SJSA1 (cell line): ENCODE data around the gene ANKRD7. TPM values are rescaled to one million over a fixed set of nuclear protein-coding genes. Genes with fewer than 3 reads are reported as not detected.

Source experiments
- DNase-seq, 2 experiments: peaks; one replicate each; pipeline ENCODE4 v3.0.0-alpha.2; 2015 to 2020; ENCODE audit warnings: low spot score in 2 of 2, low read depth in 1 of 2
- H3K27ac ChIP-seq: fragments of 250-450 bp; sonication (Bioruptor Pico); 2 replicates; pipeline ENCODE4 v1.5.1; 2020; ENCODE audit warnings: mild to moderate bottlenecking, moderate library complexity
- H3K27me3 ChIP-seq: fragments of 250-450 bp; sonication (Bioruptor Pico); replicated peaks from 2 replicates; pipeline ENCODE4 v1.5.1; 2020; ENCODE audit warnings: mild to moderate bottlenecking, moderate library complexity
- H3K36me3 ChIP-seq: fragments of 250-450 bp; sonication (Bioruptor Pico); 2 replicates; pipeline ENCODE4 v1.5.1; 2020; ENCODE audit warnings: mild to moderate bottlenecking
- H3K4me1 ChIP-seq: fragments of 250-450 bp; sonication (Bioruptor Pico); replicated peaks from 2 replicates; pipeline ENCODE4 v1.6.1; 2021; ENCODE audit warnings: mild to moderate bottlenecking
- H3K4me3 ChIP-seq: fragments of 250-450 bp; sonication (Bioruptor Pico); 2 replicates; pipeline ENCODE4 v1.5.1; 2020; ENCODE audit warnings: mild to moderate bottlenecking
- H3K9me3 ChIP-seq: fragments of 250-450 bp; sonication (Bioruptor Pico); replicated peaks from 2 replicates; pipeline ENCODE4 v1.5.1; 2020; ENCODE audit warnings: mild to moderate bottlenecking
- total RNA-seq: library from RNA; depleted of rRNA; stranded (reverse); fragments of >200 nt; shearing (Covaris generic); gene quantifications from 2 replicates; pipeline ENCODE4 v1.2.3, GENCODE V29; 2014; rRNA removed

Gene ANKRD7
- total RNA-seq: 0.55 TPM in 1 of 2 replicates, not detected in the other

- Histone ChIP-seq H3K9me3 (no peaks in the 10 kb centered on the region), H3K4me1 (no peaks in the 10 kb centered on the region), H3K27me3 (no peaks in the 10 kb centered on the region), H3K4me3 (no peak within 1 kb of the TSS), H3K27ac (no peak within 1 kb of the TSS), H3K36me3 (no peaks in the 10 kb centered on the region)
- no peak for DNase-seq
Observed at GRCh38 chr7:118224521-118224920, at the start of gene ANKRD7. Gene ANKRD7 (plus strand): TSS chr7:118224704. CDS start chr7:118224831, 127 bp downstream.

- Histone ChIP-seq H3K4me1 (no peaks in the 10 kb centered on the region), H3K27ac (no peak overlapping the region), H3K9me3 (no peaks in the 10 kb centered on the region), H3K36me3 (no peaks in the 10 kb centered on the region), H3K27me3 (no peaks in the 10 kb centered on the region), H3K4me3 (no peak overlapping the region)
- no peak for DNase-seq
Observed at GRCh38 chr7:118175740-118176139, 48.8 kb upstream of the ANKRD7 start.

- H3K27ac ChIP-seq: no peak overlapping the region
- no peak for DNase-seq
- H3K4me3 ChIP-seq: no peak overlapping the region
- peaks cover 2% of the 10 kb centered on the region; the same call in 1 of the 2 replicates for H3K36me3 ChIP-seq
- no peaks in the 10 kb centered on the region for H3K9me3 ChIP-seq
- H3K4me1 ChIP-seq: peaks cover 4% of the 10 kb centered on the region; the same call in 1 of the 2 replicates
- H3K27me3 ChIP-seq: no peaks in the 10 kb centered on the region
Observed at GRCh38 chr7:118179191-118179590, 45.3 kb upstream of the ANKRD7 start.

- Histone ChIP-seq H3K4me3 (peak overlapping the region; percentile 78), H3K36me3 (peaks cover 28% of the 10 kb centered on the region), H3K9me3 (no peaks in the 10 kb centered on the region), H3K4me1 (peaks cover 4% of the 10 kb centered on the region; the same call in 1 of the 2 replicates), H3K27me3 (no peaks in the 10 kb centered on the region), H3K27ac (peak overlapping the region; percentile 90)
- no peak for DNase-seq
Observed at GRCh38 chr7:118182593-118183427, 41.7 kb upstream of the ANKRD7 start.

GRCh38 chr7:118183428-118183785 lies 41.1 kb upstream of the ANKRD7 start:
- Histone ChIP-seq H3K36me3 (peaks cover 34% of the 10 kb centered on the region), H3K4me3 (peak overlapping the region; percentile 78), H3K4me1 (peaks cover 4% of the 10 kb centered on the region; the same call in 1 of the 2 replicates), H3K27me3 (no peaks in the 10 kb centered on the region), H3K27ac (peak overlapping the region; percentile 90), H3K9me3 (no peaks in the 10 kb centered on the region)
- no peak for DNase-seq

- H3K36me3 ChIP-seq: peaks cover 40% of the 10 kb centered on the region
- peak within 1 kb of the TSS; percentile 78 for H3K4me3 ChIP-seq
- no peaks in the 10 kb centered on the region for H3K9me3 ChIP-seq
- H3K27ac ChIP-seq: peak within 1 kb of the TSS; percentile 90
- no peaks in the 10 kb centered on the region for H3K27me3 ChIP-seq
- H3K4me1 ChIP-seq: peaks cover 4% of the 10 kb centered on the region; the same call in 1 of the 2 replicates
- peak; percentile 93 to 96 for DNase-seq
Observed at GRCh38 chr7:118183786-118184564, 40.5 kb upstream of the ANKRD7 start, which contains the start of gene LSM8. Gene LSM8 (plus strand): TSS chr7:118184164. CDS start chr7:118184224, 60 bp downstream.

- Histone ChIP-seq H3K4me1 (peaks cover 4% of the 10 kb centered on the region; the same call in 1 of the 2 replicates), H3K27me3 (no peaks in the 10 kb centered on the region), H3K36me3 (peaks cover 46% of the 10 kb centered on the region), H3K9me3 (no peaks in the 10 kb centered on the region), H3K4me3 (peak overlapping the region; percentile 78), H3K27ac (peak overlapping the region; percentile 90)
- DNase-seq: no peak
Observed at GRCh38 chr7:118184565-118184940, 40.0 kb upstream of the ANKRD7 start.

GRCh38 chr7:118185163-118185860 lies 39.2 kb upstream of the ANKRD7 start:
- Histone ChIP-seq H3K4me1 (peaks cover 4% of the 10 kb centered on the region; the same call in 1 of the 2 replicates), H3K27me3 (no peaks in the 10 kb centered on the region), H3K4me3 (peak overlapping the region; percentile 78), H3K36me3 (peaks cover 53% of the 10 kb centered on the region), H3K9me3 (no peaks in the 10 kb centered on the region), H3K27ac (peak overlapping the region; percentile 90)
- DNase-seq: peak in 1 of 2 experiments; percentile 56

GRCh38 chr7:118186501-118186900 lies 38.0 kb upstream of the ANKRD7 start:
- H3K4me1 ChIP-seq: peaks cover 4% of the 10 kb centered on the region; the same call in 1 of the 2 replicates
- DNase-seq: no peak
- no peak overlapping the region for H3K4me3 ChIP-seq
- H3K36me3 ChIP-seq: peaks cover 60% of the 10 kb centered on the region
- no peak overlapping the region for H3K27ac ChIP-seq
- no peaks in the 10 kb centered on the region for H3K9me3 ChIP-seq
- no peaks in the 10 kb centered on the region for H3K27me3 ChIP-seq

- peaks cover 32% of the 10 kb centered on the region for H3K36me3 ChIP-seq
- DNase-seq: no peak
- no peak overlapping the region for H3K27ac ChIP-seq
- no peaks in the 10 kb centered on the region for H3K27me3 ChIP-seq
- no peaks in the 10 kb centered on the region for H3K9me3 ChIP-seq
- H3K4me3 ChIP-seq: no peak overlapping the region
- H3K4me1 ChIP-seq: no peaks in the 10 kb centered on the region
Observed at GRCh38 chr7:118194571-118194970, 29.9 kb upstream of the ANKRD7 start.

- Histone ChIP-seq H3K9me3 (no peaks in the 10 kb centered on the region), H3K36me3 (peaks cover 23% of the 10 kb centered on the region), H3K27ac (no peak overlapping the region), H3K4me1 (no peaks in the 10 kb centered on the region), H3K27me3 (no peaks in the 10 kb centered on the region), H3K4me3 (no peak overlapping the region)
- peak; percentile 37 to 64 for DNase-seq
Observed at GRCh38 chr7:118195837-118196474, 28.5 kb upstream of the ANKRD7 start.

GRCh38 chr7:118202061-118202460 lies 22.4 kb upstream of the ANKRD7 start:
- Histone ChIP-seq H3K4me3 (no peak overlapping the region), H3K36me3 (no peaks in the 10 kb centered on the region), H3K4me1 (no peaks in the 10 kb centered on the region), H3K9me3 (no peaks in the 10 kb centered on the region), H3K27ac (no peak overlapping the region), H3K27me3 (no peaks in the 10 kb centered on the region)
- DNase-seq: no peak
